Hypothalamus (tissue), 51 donors: ENCODE results near the gene GLE1.
"Not testable (repeated sequence)": the region's sequence is repeated elsewhere in the genome, so short reads cannot be mapped to it uniquely, and the experiment has no call there.

Experiments
- DNase-seq, 51 donors: peaks; one replicate each; lab custom pipeline; 2025; lab: John Stamatoyannopoulos, UW

Gene GLE1

GRCh38 chr9:128586934-128587333 lies 82.4 kb downstream of the GLE1 start:
- not testable (repeated sequence) for DNase-seq

GRCh38 chr9:128587453-128587852 lies 82.9 kb downstream of the GLE1 start:
- no peak for DNase-seq

GRCh38 chr9:128588581-128589233 lies 84.2 kb downstream of the GLE1 start:
- peak in 1 of 51 donors; percentile 41 for DNase-seq
